HepG2 (cell line): ENCODE results near the gene TNFRSF13B. TPM values are rescaled to one million over a fixed set of nuclear protein-coding genes. Genes with fewer than 3 reads are reported as not detected.

ENCODE experiments used
- CBFB ChIP-seq: sonication (generic); formaldehyde crosslinking; IDR thresholded peaks from 2 replicates; pipeline ENCODE4 v1.4.0; 2020; ENCODE audit warnings: missing genetic modification reagents
- ELF1 ChIP-seq: sonication (generic); formaldehyde crosslinking; IDR thresholded peaks from 2 replicates; pipeline ENCODE4 v1.4.0; 2020; ENCODE audit warnings: missing genetic modification reagents
- FOXP4 ChIP-seq: sonication (generic); formaldehyde crosslinking; IDR thresholded peaks from 2 replicates; pipeline ENCODE4 v1.4.0; 2020; ENCODE audit warnings: missing genetic modification reagents
- GABPB1 ChIP-seq: IDR thresholded peaks from 2 replicates; pipeline ENCODE4 v1.6.1; 2016; ENCODE audit warnings: mild to moderate bottlenecking, missing genetic modification reagents, moderate library complexity, missing compliant biosample characterization
- GPN1 ChIP-seq: sonication (generic); formaldehyde crosslinking; IDR thresholded peaks from 2 replicates; pipeline ENCODE4 v1.5.1; 2020; ENCODE audit warnings: missing genetic modification reagents, borderline replicate concordance
- HOXA7 ChIP-seq: sonication (generic); formaldehyde crosslinking; IDR thresholded peaks from 2 replicates; pipeline ENCODE4 v1.8.1; 2022; ENCODE audit warnings: mild to moderate bottlenecking, missing genetic modification reagents, moderate library complexity
- IRF2 ChIP-seq: IDR thresholded peaks from 2 replicates; pipeline ENCODE4 v1.6.1; 2018; ENCODE audit warnings: missing genetic modification reagents, missing compliant biosample characterization
- MAF1 ChIP-seq: sonication (generic); formaldehyde crosslinking; IDR thresholded peaks from 2 replicates; pipeline ENCODE4 v1.5.0; 2020; ENCODE audit warnings: missing genetic modification reagents, borderline replicate concordance
- MXD1 ChIP-seq: sonication (generic); formaldehyde crosslinking; IDR thresholded peaks from 2 replicates; pipeline ENCODE4 v1.4.0; 2020; ENCODE audit warnings: mild to moderate bottlenecking, missing genetic modification reagents
- NRL ChIP-seq: sonication (generic); formaldehyde crosslinking; IDR thresholded peaks from 2 replicates; pipeline ENCODE4 v1.5.0; 2020; ENCODE audit warnings: missing genetic modification reagents, mild to moderate bottlenecking, moderate library complexity, borderline replicate concordance
- REPIN1 ChIP-seq: sonication (generic); formaldehyde crosslinking; IDR thresholded peaks from 2 replicates; pipeline ENCODE4 v1.8.0; 2022; ENCODE audit warnings: missing genetic modification reagents, low read depth, mild to moderate bottlenecking, borderline replicate concordance
- USF2 ChIP-seq, 2 experiments: sonication (generic) in 1 of 2; formaldehyde crosslinking in 1 of 2; IDR thresholded peaks; 2 replicates each; pipeline versions ENCODE4 v1.5.1 to v1.6.1; 2011 to 2020; ENCODE audit warnings: borderline replicate concordance in 1 of 2, low read depth in 1 of 2, low read length in 1 of 2, mild to moderate bottlenecking in 1 of 2, missing genetic modification reagents in 1 of 2, moderate library complexity in 1 of 2
- ZBTB43 ChIP-seq: sonication (generic); formaldehyde crosslinking; conservative IDR thresholded peaks from 2 replicates; pipeline ENCODE4 v1.4.0; 2020; ENCODE audit warnings: missing genetic modification reagents
- ZBTB7B ChIP-seq: sonication (generic); formaldehyde crosslinking; IDR thresholded peaks from 2 replicates; pipeline ENCODE4 v1.4.0; 2020; ENCODE audit warnings: missing genetic modification reagents
- ZFP36 ChIP-seq: fragments of 150-350 bp; IDR thresholded peaks from 2 replicates; pipeline ENCODE4 v1.6.1; 2018; ENCODE audit warnings: borderline replicate concordance, low read length, low read depth; ENCODE audit not compliant: partially characterized antibody
- ZFP62 ChIP-seq: sonication (generic); formaldehyde crosslinking; IDR thresholded peaks from 2 replicates; pipeline ENCODE4 v1.4.0; 2020; ENCODE audit warnings: missing genetic modification reagents
- ZNF253 ChIP-seq: sonication (generic); formaldehyde crosslinking; IDR thresholded peaks from 2 replicates; pipeline ENCODE4 v1.8.0; 2022; ENCODE audit warnings: mild to moderate bottlenecking, missing genetic modification reagents, borderline replicate concordance
- ZNF746 ChIP-seq: sonication (generic); formaldehyde crosslinking; IDR thresholded peaks from 2 replicates; pipeline ENCODE4 v1.8.0; 2022; ENCODE audit warnings: mild to moderate bottlenecking, missing genetic modification reagents
- ZNF879 ChIP-seq: sonication (generic); formaldehyde crosslinking; IDR thresholded peaks from 2 replicates; pipeline ENCODE4 v1.8.1; 2023; ENCODE audit warnings: missing genetic modification reagents
- ZNF891 ChIP-seq: sonication (generic); formaldehyde crosslinking; IDR thresholded peaks from 2 replicates; pipeline ENCODE4 v1.5.0; 2020; ENCODE audit warnings: mild to moderate bottlenecking, missing genetic modification reagents
- polyA plus RNA-seq, 8 experiments: library from polyadenylated mRNA; depleted of rRNA in 3 of 8; stranded (reverse) in 7 of 8; unstranded in 1 of 8; fragments of >200 nt; fragmentation: Illumina TruSeq in 4 of 8; extraction: Trizol in 4 of 8; gene quantifications; 2 replicates each; pipeline versions ENCODE4 v1.2.1 to v1.2.3, GENCODE V29; 2011 to 2016; ENCODE audit warnings: low read depth in 4 of 8, missing spikeins in 1 of 8, mixed read lengths in 1 of 8; ENCODE audit not compliant: insufficient read depth in 1 of 8
- total RNA-seq, 5 experiments: library from RNA; depleted of rRNA; stranded (reverse); fragments of >200 nt; fragmentation: Illumina TruSeq; extraction: Trizol; gene quantifications; 2 replicates each; pipeline ENCODE4 v1.2.3, GENCODE V29; 2016; ENCODE audit warnings: low read depth in 1 of 5

Gene TNFRSF13B
- total and polyA plus RNA-seq, 2 of the 13 experiments (the other 11 are each of a cell fraction or from before 2014, with no cell fraction given): not detected

GRCh38 chr17:17001874-17002520 is 30.1 kb upstream of the TNFRSF13B start (continued):
- TF ChIP-seq USF2 (IDR thresholded peaks at IDR 0.05; ENCODE audit: low read depth, low read length): no peak
- TF ChIP-seq USF2 (CRISPR knock-in tag; IDR thresholded peaks at IDR 0.05; ENCODE audit: borderline replicate concordance): no peak
- TF ChIP-seq ZNF879 (CRISPR knock-in tag): no peak
- no peak for TF ChIP-seq ZBTB43 (CRISPR knock-in tag)
- TF ChIP-seq ELF1 (CRISPR knock-in tag): no peak
- TF ChIP-seq ZNF891: no peak
- TF ChIP-seq MXD1: no peak
- TF ChIP-seq CBFB: no peak
- no peak for TF ChIP-seq GPN1 (CRISPR knock-in tag)
- 0 out of 2 replicates have a peak, but pooled peaks have one; percentile 16 for TF ChIP-seq ZBTB7B (CRISPR knock-in tag)
- TF ChIP-seq IRF2 (CRISPR knock-in tag): 0 out of 2 replicates have a peak, but pooled peaks have one; percentile 24
- TF ChIP-seq ZFP36: no peak
- 0 out of 2 replicates have a peak, but pooled peaks have one; percentile 62 for TF ChIP-seq REPIN1 (CRISPR knock-in tag)
- no peak for TF ChIP-seq ZFP62 (CRISPR knock-in tag)
- no peak for TF ChIP-seq MAF1 (CRISPR knock-in tag)
- TF ChIP-seq GABPB1 (CRISPR knock-in tag): peak; percentile 52; the same call in 1 of the 2 replicates
- TF ChIP-seq FOXP4 (CRISPR knock-in tag): no peak
- TF ChIP-seq ZNF746: no peak; the same call in 1 of the 2 replicates
- TF ChIP-seq NRL (CRISPR knock-in tag): no peak
- TF ChIP-seq ZNF253 (CRISPR knock-in tag): no peak
- TF ChIP-seq HOXA7 (CRISPR knock-in tag): no peak
